DOHH2 (cell line): ENCODE measurements around the gene CDC40.
"Not testable (repeated sequence)": the region's sequence is repeated elsewhere in the genome, so short reads cannot be mapped to it uniquely, and the experiment has no call there.

Experiments
- H3F3A ChIP-seq: fragments of 200-600 bp; sonication (generic), shearing (Covaris generic); 2 replicates; pipeline ENCODE4 v1.6.0; 2016; ENCODE audit warnings: antibody characterized with exemption, mild to moderate bottlenecking; ENCODE audit not compliant: control insufficient read depth, insufficient read depth
- H3K27ac ChIP-seq: fragments of 200-600 bp; sonication (generic); 2 replicates; pipeline ENCODE4 v1.5.1; 2014; ENCODE audit warnings: low read depth, mild to moderate bottlenecking, low read length, moderate library complexity
- H3K27me3 ChIP-seq: fragments of 200-600 bp; sonication (generic); 2 replicates; pipeline ENCODE4 v1.6.1; 2014; ENCODE audit warnings: mild to moderate bottlenecking, low read length, mixed read lengths; ENCODE audit not compliant: control insufficient read depth
- H3K36me3 ChIP-seq: fragments of 200-600 bp; sonication (generic); 2 replicates; pipeline ENCODE4 v1.6.1; 2014; ENCODE audit warnings: mild to moderate bottlenecking, low read length, moderate library complexity, mixed read lengths; ENCODE audit not compliant: control insufficient read depth
- H3K4me1 ChIP-seq: fragments of 200-600 bp; sonication (generic); 2 replicates; pipeline ENCODE4 v1.6.1; 2014; ENCODE audit warnings: mild to moderate bottlenecking, low read length, mixed read lengths; ENCODE audit not compliant: control insufficient read depth
- H3K4me2 ChIP-seq: fragments of 200-600 bp; sonication (generic); 2 replicates; pipeline ENCODE4 v1.6.0; 2014; ENCODE audit warnings: mild to moderate bottlenecking, low read length, moderate library complexity
- H3K4me3 ChIP-seq: fragments of 200-600 bp; sonication (generic); 2 replicates; pipeline ENCODE4 v1.5.1; 2014; ENCODE audit warnings: mild to moderate bottlenecking, low read length, mixed read lengths
- H3K79me2 ChIP-seq: fragments of 200-600 bp; sonication (generic); 2 replicates; pipeline ENCODE4 v1.6.1; 2014; ENCODE audit warnings: mild to moderate bottlenecking, low read length, mixed read lengths; ENCODE audit not compliant: control insufficient read depth
- H3K9me2 ChIP-seq: fragments of 200-600 bp; sonication (generic); replicated peaks from 2 replicates; pipeline ENCODE4 v1.6.1; 2014; ENCODE audit warnings: mild to moderate bottlenecking, low read length, mixed read lengths; ENCODE audit not compliant: control insufficient read depth
- H3K9me3 ChIP-seq: fragments of 200-600 bp; sonication (generic); 2 replicates; pipeline ENCODE4 v1.6.1; 2014; ENCODE audit warnings: antibody characterized with exemption, low read length, mixed read lengths; ENCODE audit not compliant: control insufficient read depth, insufficient read depth
- H4K20me1 ChIP-seq: fragments of 200-600 bp; sonication (generic); 2 replicates; pipeline ENCODE4 v1.6.0; 2014; ENCODE audit warnings: low read depth, mild to moderate bottlenecking, antibody characterized with exemption, low read length, moderate library complexity; ENCODE audit not compliant: control insufficient read depth, insufficient read depth
- EZH2phosphoT487 ChIP-seq: fragments of 200-600 bp; sonication (generic); IDR thresholded peaks from 2 replicates; pipeline ENCODE4 v1.6.1; 2017; ENCODE audit warnings: borderline replicate concordance, mild to moderate bottlenecking, antibody characterized with exemption, low read length, moderate library complexity, mixed read lengths
- TF ChIP-seq, protein P1 (sequence below): fragments of 200-600 bp; sonication (generic); IDR thresholded peaks from one replicate; pipeline ENCODE4 v1.5.1; 2014; ENCODE audit warnings: antibody characterized with exemption, mild to moderate bottlenecking, low read depth, low read length; ENCODE audit not compliant: poor library complexity, severe bottlenecking

The CDC40 gene

DNA sequence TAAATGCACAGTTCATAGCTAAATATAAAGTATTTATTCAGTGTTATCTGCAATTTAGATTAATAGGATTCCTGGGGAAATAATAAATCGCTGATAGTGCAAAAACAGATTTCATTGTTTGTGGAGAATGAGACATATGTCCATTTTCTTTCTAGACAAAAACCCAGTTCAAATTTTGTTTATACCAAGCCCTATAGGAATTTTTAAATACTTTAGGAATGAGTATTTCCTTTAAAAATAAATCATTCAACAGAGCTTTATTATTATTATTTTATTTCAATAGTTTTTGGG, 91.5 kb downstream of the CDC40 start:
- H4K20me1 ChIP-seq = no peaks in the 10 kb centered on the region
- no peak for TF ChIP-seq EZH2phosphoT487
- TF ChIP-seq, protein P1, sequence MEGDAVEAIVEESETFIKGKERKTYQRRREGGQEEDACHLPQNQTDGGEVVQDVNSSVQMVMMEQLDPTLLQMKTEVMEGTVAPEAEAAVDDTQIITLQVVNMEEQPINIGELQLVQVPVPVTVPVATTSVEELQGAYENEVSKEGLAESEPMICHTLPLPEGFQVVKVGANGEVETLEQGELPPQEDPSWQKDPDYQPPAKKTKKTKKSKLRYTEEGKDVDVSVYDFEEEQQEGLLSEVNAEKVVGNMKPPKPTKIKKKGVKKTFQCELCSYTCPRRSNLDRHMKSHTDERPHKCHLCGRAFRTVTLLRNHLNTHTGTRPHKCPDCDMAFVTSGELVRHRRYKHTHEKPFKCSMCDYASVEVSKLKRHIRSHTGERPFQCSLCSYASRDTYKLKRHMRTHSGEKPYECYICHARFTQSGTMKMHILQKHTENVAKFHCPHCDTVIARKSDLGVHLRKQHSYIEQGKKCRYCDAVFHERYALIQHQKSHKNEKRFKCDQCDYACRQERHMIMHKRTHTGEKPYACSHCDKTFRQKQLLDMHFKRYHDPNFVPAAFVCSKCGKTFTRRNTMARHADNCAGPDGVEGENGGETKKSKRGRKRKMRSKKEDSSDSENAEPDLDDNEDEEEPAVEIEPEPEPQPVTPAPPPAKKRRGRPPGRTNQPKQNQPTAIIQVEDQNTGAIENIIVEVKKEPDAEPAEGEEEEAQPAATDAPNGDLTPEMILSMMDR = no peak
- no peaks in the 10 kb centered on the region for H3K36me3 ChIP-seq
- H3K4me3 ChIP-seq = no peak overlapping the region
- no peak overlapping the region for H3K4me2 ChIP-seq
- H3K9me3 ChIP-seq = peaks cover 3% of the 10 kb centered on the region; the same call in 1 of the 2 replicates
- H3K9me2 ChIP-seq = no peaks in the 10 kb centered on the region
- no peak overlapping the region for H3K27ac ChIP-seq
- no peaks in the 10 kb centered on the region for H3K4me1 ChIP-seq
- no peaks in the 10 kb centered on the region for H3F3A ChIP-seq
- no peaks in the 10 kb centered on the region for H3K79me2 ChIP-seq
- H3K27me3 ChIP-seq = no peaks in the 10 kb centered on the region

DNA sequence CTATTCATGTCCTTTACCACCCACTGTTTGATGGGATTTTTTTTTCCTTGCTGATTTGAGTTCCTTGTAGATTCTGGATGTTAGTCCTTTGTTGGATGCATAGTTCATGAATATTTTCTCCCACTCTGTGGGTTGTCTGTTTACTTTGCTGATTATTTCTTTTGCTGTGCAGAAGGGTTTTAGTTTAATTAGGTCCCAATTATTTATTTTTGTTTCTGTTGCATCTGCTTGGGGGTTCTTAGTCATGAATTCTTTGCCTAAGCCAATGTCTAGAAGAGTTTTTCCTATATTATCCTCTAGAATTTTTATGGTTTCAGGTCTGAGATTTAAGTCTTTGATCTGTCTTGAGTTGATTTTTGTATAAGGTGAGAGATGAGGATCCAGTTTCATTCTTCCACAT, 92.6 kb downstream of the CDC40 start:
- H3K79me2 ChIP-seq, H4K20me1 ChIP-seq, H3K4me1 ChIP-seq, H3K27ac ChIP-seq, H3K4me3 ChIP-seq, H3K36me3 ChIP-seq, H3K27me3 ChIP-seq, H3K4me2 ChIP-seq, H3K9me2 ChIP-seq, H3K9me3 ChIP-seq, H3F3A ChIP-seq: not testable (repeated sequence)

DNA sequence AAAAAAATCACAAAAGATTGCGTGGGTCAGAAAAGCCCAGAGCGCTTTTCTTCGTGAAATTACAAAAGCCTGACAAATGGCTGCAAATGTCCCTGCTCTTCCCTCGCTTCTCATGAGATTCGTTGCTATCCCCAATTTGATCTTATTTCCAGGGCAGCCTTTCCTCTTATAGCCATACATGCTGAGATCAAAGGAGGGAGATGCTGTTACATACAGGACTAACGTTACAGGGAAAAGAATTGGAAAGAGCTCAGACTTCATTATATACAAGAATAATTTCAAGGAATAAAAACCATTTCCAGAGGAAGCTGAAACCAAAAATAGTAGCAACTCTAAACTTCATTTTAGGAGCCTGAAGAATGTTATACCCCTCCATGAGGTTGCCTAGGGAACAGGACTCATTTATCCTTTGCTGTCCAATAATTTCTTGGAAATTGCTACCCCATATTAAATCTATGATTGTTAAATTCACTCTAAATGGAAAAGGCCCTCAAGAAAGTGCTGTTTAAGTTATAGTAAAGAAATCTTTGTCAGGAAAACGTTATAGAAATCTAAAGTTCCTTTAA, 97.0 kb downstream of the CDC40 start:
- H3F3A ChIP-seq = no peaks in the 10 kb centered on the region
- no peak overlapping the region for H3K4me3 ChIP-seq
- TF ChIP-seq EZH2phosphoT487 = no peak
- TF ChIP-seq, protein P1 = no peak
- no peaks in the 10 kb centered on the region for H4K20me1 ChIP-seq
- no peak overlapping the region for H3K27ac ChIP-seq
- no peaks in the 10 kb centered on the region for H3K9me3 ChIP-seq
- H3K4me1 ChIP-seq = no peaks in the 10 kb centered on the region
- H3K9me2 ChIP-seq = no peaks in the 10 kb centered on the region
- H3K27me3 ChIP-seq = no peaks in the 10 kb centered on the region
- no peaks in the 10 kb centered on the region for H3K36me3 ChIP-seq
- H3K4me2 ChIP-seq = no peak overlapping the region
- no peaks in the 10 kb centered on the region for H3K79me2 ChIP-seq
